Measurements from ENCODE around the gene PDP2.

DNA sequence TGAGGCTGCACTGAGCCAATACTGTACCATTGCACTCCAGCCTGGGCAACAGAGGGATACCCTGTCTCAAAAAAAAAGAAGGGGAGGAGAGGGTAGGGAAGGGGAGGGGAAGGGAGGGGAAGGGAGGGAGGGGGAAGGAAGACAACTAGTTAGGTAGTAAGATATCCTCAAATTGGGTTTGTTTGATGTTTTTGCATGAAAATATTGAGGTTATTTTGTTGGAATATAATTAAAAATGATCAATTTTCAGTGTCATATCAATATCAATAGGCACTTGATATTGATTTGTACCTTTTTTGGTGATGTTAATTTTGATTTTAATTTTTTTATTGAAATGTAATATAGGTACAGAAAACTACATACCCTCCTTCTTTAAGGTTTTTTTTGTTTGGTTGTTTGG, 16.6 kb upstream of the PDP2 start:
- TF ChIP-seq, protein P1, sequence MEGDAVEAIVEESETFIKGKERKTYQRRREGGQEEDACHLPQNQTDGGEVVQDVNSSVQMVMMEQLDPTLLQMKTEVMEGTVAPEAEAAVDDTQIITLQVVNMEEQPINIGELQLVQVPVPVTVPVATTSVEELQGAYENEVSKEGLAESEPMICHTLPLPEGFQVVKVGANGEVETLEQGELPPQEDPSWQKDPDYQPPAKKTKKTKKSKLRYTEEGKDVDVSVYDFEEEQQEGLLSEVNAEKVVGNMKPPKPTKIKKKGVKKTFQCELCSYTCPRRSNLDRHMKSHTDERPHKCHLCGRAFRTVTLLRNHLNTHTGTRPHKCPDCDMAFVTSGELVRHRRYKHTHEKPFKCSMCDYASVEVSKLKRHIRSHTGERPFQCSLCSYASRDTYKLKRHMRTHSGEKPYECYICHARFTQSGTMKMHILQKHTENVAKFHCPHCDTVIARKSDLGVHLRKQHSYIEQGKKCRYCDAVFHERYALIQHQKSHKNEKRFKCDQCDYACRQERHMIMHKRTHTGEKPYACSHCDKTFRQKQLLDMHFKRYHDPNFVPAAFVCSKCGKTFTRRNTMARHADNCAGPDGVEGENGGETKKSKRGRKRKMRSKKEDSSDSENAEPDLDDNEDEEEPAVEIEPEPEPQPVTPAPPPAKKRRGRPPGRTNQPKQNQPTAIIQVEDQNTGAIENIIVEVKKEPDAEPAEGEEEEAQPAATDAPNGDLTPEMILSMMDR (IDR thresholded peaks at IDR 0.05): no peak
- TF ChIP-seq POLR2A (IDR thresholded peaks at IDR 0.05) (no peak), POLR2AphosphoS5 (IDR thresholded peaks at IDR 0.05) (no peak), EP300 (IDR thresholded peaks at IDR 0.05) (no peak)
